ENCODE data around the gene SRRM2. TPM values are rescaled to one million over a fixed set of nuclear protein-coding genes. Genes with fewer than 3 reads are reported as not detected.

The SRRM2 gene
- total RNA-seq, 2 donors from 2014 or later, result 843 to 876 TPM

DNA sequence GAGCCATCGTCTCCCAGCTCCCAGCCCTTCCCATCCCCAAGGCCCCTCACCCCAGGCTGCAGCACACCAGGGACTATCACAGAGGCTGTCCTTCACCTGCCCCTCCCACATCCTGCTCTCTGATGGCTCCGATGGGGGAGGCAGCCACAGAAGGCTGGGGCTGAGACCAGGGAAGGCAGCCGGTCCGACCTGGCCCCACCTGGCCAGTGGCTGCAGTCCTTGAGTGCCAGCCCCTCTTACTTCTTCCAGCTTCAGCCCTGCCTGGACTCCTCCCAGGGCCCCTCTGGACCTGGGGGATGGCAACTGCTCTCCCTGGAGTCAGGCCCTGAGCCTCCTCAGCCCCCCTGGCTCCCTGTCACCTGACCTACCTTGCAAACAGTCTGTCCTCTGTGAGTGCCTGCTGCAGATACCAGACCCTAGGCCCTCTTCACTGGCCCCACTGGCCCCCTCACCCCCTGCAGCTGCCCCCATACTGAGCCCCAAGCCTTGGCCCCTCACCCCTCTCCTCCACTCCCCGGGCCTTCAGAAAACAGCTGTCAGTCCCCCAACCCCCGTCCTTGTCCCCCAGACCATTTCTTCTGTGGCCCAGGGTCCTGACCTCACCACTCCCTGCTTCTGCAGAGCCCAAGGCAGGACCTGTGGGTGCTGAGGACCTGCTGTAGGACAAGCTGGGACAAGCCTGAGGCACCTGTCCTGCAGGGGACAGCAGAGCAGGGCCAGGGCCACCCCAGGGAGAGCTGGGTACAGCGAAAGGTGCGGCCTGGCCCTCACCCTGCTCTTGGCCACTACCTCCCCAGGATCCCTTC is 12.6 kb upstream of the SRRM2 start:
- Histone ChIP-seq H3K4me3 (ENCODE audit: low read length) (no peak overlapping the region), H3K27me3 (ENCODE audit: control insufficient read depth, insufficient read depth, low read length, poor library complexity, severe bottlenecking) (no peaks in the 10 kb centered on the region), H3K27ac (ENCODE audit: low read depth, low read length) (no peak overlapping the region), H3K36me3 (ENCODE audit: control insufficient read depth, insufficient read depth, low read length) (no peaks in the 10 kb centered on the region), H3K4me1 (ENCODE audit: control insufficient read depth, insufficient read depth, low read length) (no peaks in the 10 kb centered on the region), H3K9me3 (ENCODE audit: control insufficient read depth, low read length) (no peaks in the 10 kb centered on the region), H3K9ac (ENCODE audit: extremely low read depth, low read length, poor library complexity, severe bottlenecking) (no peak overlapping the region)
- Mint-ChIP-seq H3K36me3 (ENCODE audit: low read depth) (no peaks in the 10 kb centered on the region), H3K27me3 (ENCODE audit: insufficient read depth) (no peaks in the 10 kb centered on the region), H3K9me3 (no peaks in the 10 kb centered on the region), H3K4me1 (peaks cover 2% of the 10 kb centered on the region), H3K27ac (peak overlapping the region; percentile 80), H3K4me3 (no peak overlapping the region)
- peak; percentile 74 for DNase-seq
- WGBS, 2 experiments (ENCODE audit: insufficient coverage in 1 of 2, insufficient read length in 1 of 2), result 79 to 88% methylated on average over 2 to 8 of the region's 8 CpGs
- TF ChIP-seq CTCF (conservative IDR thresholded peaks at IDR 0.05), result no peak

GRCh38 chr16:2740476-2740875 is 12.0 kb upstream of the SRRM2 start:
- no peak overlapping the region for H3K9ac ChIP-seq (ENCODE audit: extremely low read depth, low read length, poor library complexity, severe bottlenecking)
- Mint-ChIP-seq H3K36me3 (ENCODE audit: low read depth) (no peaks in the 10 kb centered on the region), H3K9me3 (no peaks in the 10 kb centered on the region), H3K27ac (peak overlapping the region; percentile 80), H3K4me1 (peaks cover 2% of the 10 kb centered on the region), H3K27me3 (ENCODE audit: insufficient read depth) (no peaks in the 10 kb centered on the region), H3K4me3 (no peak overlapping the region)
- no peak for DNase-seq
- 93 to 100% methylated on average over 2 to 6 of the region's 6 CpGs for WGBS, 2 experiments (ENCODE audit: insufficient coverage in 1 of 2, insufficient read length in 1 of 2)
- H3K36me3 ChIP-seq (ENCODE audit: control insufficient read depth, insufficient read depth, low read length), result no peaks in the 10 kb centered on the region
- TF ChIP-seq CTCF (conservative IDR thresholded peaks at IDR 0.05), result no peak
- no peak overlapping the region for H3K27ac ChIP-seq (ENCODE audit: low read depth, low read length)
- H3K4me1 ChIP-seq (ENCODE audit: control insufficient read depth, insufficient read depth, low read length), result no peaks in the 10 kb centered on the region
- H3K4me3 ChIP-seq (ENCODE audit: low read length), result no peak overlapping the region
- no peaks in the 10 kb centered on the region for H3K9me3 ChIP-seq (ENCODE audit: control insufficient read depth, low read length)
- H3K27me3 ChIP-seq (ENCODE audit: control insufficient read depth, insufficient read depth, low read length, poor library complexity, severe bottlenecking), result no peaks in the 10 kb centered on the region

- Histone ChIP-seq H3K9me3 (ENCODE audit: control insufficient read depth, low read length) (no peaks in the 10 kb centered on the region), H3K36me3 (ENCODE audit: control insufficient read depth, insufficient read depth, low read length) (no peaks in the 10 kb centered on the region), H3K27ac (ENCODE audit: low read depth, low read length) (no peak overlapping the region), H3K9ac (ENCODE audit: extremely low read depth, low read length, poor library complexity, severe bottlenecking) (no peak overlapping the region), H3K27me3 (ENCODE audit: control insufficient read depth, insufficient read depth, low read length, poor library complexity, severe bottlenecking) (no peaks in the 10 kb centered on the region), H3K4me1 (ENCODE audit: control insufficient read depth, insufficient read depth, low read length) (no peaks in the 10 kb centered on the region), H3K4me3 (ENCODE audit: low read length) (no peak overlapping the region)
- Mint-ChIP-seq H3K27ac (peak overlapping the region; percentile 55), H3K4me3 (no peak overlapping the region), H3K4me1 (peaks cover 2% of the 10 kb centered on the region), H3K36me3 (ENCODE audit: low read depth) (no peaks in the 10 kb centered on the region), H3K9me3 (no peaks in the 10 kb centered on the region), H3K27me3 (ENCODE audit: insufficient read depth) (no peaks in the 10 kb centered on the region)
- DNase-seq, result no peak
- 92 to 100% methylated on average over 1 to 4 of the region's 4 CpGs for WGBS, 2 experiments (ENCODE audit: insufficient coverage in 1 of 2, insufficient read length in 1 of 2)
- TF ChIP-seq CTCF (conservative IDR thresholded peaks at IDR 0.05), result no peak
These were observed 11.3 kb upstream of the SRRM2 start for GRCh38 chr16:2741168-2741567.

All from endodermal cell (in vitro differentiated cells).